IMR-90 (cell line): ENCODE data around the gene OSER1. TPM values are rescaled to one million over a fixed set of nuclear protein-coding genes. Genes with fewer than 3 reads are reported as not detected.
"Not testable (repeated sequence)": the region's sequence is repeated elsewhere in the genome, so short reads cannot be mapped to it uniquely, and the experiment has no call there.

Experiments
- ATAC-seq: fragments of 200-7000 bp; cut with Tn5 transposase; 2 replicates; pipeline ENCODE4 v1.9.1; 2020; ENCODE audit warnings: low read depth, mild to moderate bottlenecking, moderate library complexity
- BruUV-seq: library from RNA; stranded (reverse); fragments of 400-500 nt; replicated peaks from 2 replicates; lab custom pipeline; 2021; lab: Mats Ljungman, UMichigan
- CTCF ChIA-PET: fragments of 300-600 bp; formaldehyde crosslinking; extraction: SDS; loops from one replicate; lab custom pipeline; 2021; ENCODE audit warnings: antibody characterized with exemption; lab: Yijun Ruan, JAX
- POLR2A ChIA-PET: fragments of 300-600 bp; sonication (Branson Sonifier 250); formaldehyde crosslinking; loops from one replicate; lab custom pipeline; 2022; ENCODE audit warnings: antibody characterized with exemption; ENCODE audit not compliant: unreplicated experiment; lab: Charles Lee
- DNase-seq: peaks from one replicate; pipeline ENCODE4 v3.0.0; 2013
- H2AFZ ChIP-seq: replicated peaks from 2 replicates; pipeline ENCODE3; 2013; ENCODE audit warnings: low read length, mild to moderate bottlenecking; ENCODE audit not compliant: poor library complexity
- H2AK5ac ChIP-seq: 2 replicates; pipeline ENCODE4 v1.6.1; 2013; ENCODE audit warnings: low read depth, low read length, inconsistent platforms
- H2AK9ac ChIP-seq: replicated peaks from 2 replicates; pipeline ENCODE3; 2013; ENCODE audit warnings: mild to moderate bottlenecking, low read depth, low read length, moderate library complexity; ENCODE audit not compliant: poor library complexity
- H2BK120ac ChIP-seq: 2 replicates; pipeline ENCODE4 v1.6.1; 2013; ENCODE audit warnings: low read depth, low read length, inconsistent platforms
- H2BK15ac ChIP-seq: 3 replicates; pipeline ENCODE4 v1.6.1; 2013; ENCODE audit warnings: low read depth, low read length, inconsistent platforms
- H2BK20ac ChIP-seq: 2 replicates; pipeline ENCODE4 v1.6.1; 2013; ENCODE audit warnings: low read depth, mild to moderate bottlenecking, inconsistent platforms, low read length, moderate library complexity
- H2BK5ac ChIP-seq: 2 replicates; pipeline ENCODE4 v1.6.1; 2013; ENCODE audit warnings: mild to moderate bottlenecking, low read depth, low read length, inconsistent platforms; ENCODE audit not compliant: poor library complexity, severe bottlenecking
- H3K14ac ChIP-seq: replicated peaks from 2 replicates; pipeline ENCODE4 v1.6.1; 2013; ENCODE audit warnings: low read depth, low read length, inconsistent platforms
- H3K18ac ChIP-seq: 2 replicates; pipeline ENCODE4 v1.6.1; 2013; ENCODE audit warnings: low read depth, low read length, control low read depth
- H3K23ac ChIP-seq: 2 replicates; pipeline ENCODE4 v1.6.1; 2013; ENCODE audit warnings: low read depth, low read length, inconsistent platforms
- H3K27ac ChIP-seq: 2 replicates; pipeline ENCODE4 v1.5.1; 2013; ENCODE audit warnings: mild to moderate bottlenecking, control low read depth, low read length; ENCODE audit not compliant: insufficient read depth
- H3K27me3 ChIP-seq: 2 replicates; pipeline ENCODE4 v1.6.1; 2013; ENCODE audit warnings: low read length; ENCODE audit not compliant: control insufficient read depth, insufficient read depth
- H3K36me3 ChIP-seq: 2 replicates; pipeline ENCODE4 v1.6.1; 2013; ENCODE audit warnings: low read length, mixed read lengths; ENCODE audit not compliant: control insufficient read depth, insufficient read depth
- H3K4ac ChIP-seq: 2 replicates; pipeline ENCODE4 v1.6.1; 2013; ENCODE audit warnings: low read depth, low read length, inconsistent platforms
- H3K4me1 ChIP-seq: 2 replicates; pipeline ENCODE4 v1.6.1; 2013; ENCODE audit warnings: low read length, mixed read lengths; ENCODE audit not compliant: control insufficient read depth, insufficient read depth
- H3K4me2 ChIP-seq: 2 replicates; pipeline ENCODE4 v1.6.1; 2013; ENCODE audit warnings: low read depth, mild to moderate bottlenecking, control low read depth, low read length, moderate library complexity
- H3K4me3 ChIP-seq: 2 replicates; pipeline ENCODE4 v1.5.1; 2013; ENCODE audit warnings: low read depth, mild to moderate bottlenecking, control low read depth, low read length, moderate library complexity; ENCODE audit not compliant: insufficient read depth
- H3K56ac ChIP-seq: 2 replicates; pipeline ENCODE4 v1.6.1; 2013; ENCODE audit warnings: low read length, inconsistent platforms; ENCODE audit not compliant: insufficient read depth; ENCODE audit errors: extremely low read depth
- H3K79me1 ChIP-seq, 2 experiments: 2 replicates each; pipeline ENCODE4 v1.6.1; 2013; ENCODE audit warnings: low read length in 2 of 2, inconsistent platforms in 1 of 2, low read depth in 1 of 2
- H3K9ac ChIP-seq: 2 replicates; pipeline ENCODE4 v1.6.1; 2013; ENCODE audit warnings: low read depth, low read length, control low read depth
- H3K9me1 ChIP-seq: 2 replicates; pipeline ENCODE4 v1.6.1; 2013; ENCODE audit warnings: low read length, inconsistent platforms; ENCODE audit not compliant: insufficient read depth
- H3K9me3 ChIP-seq: 2 replicates; pipeline ENCODE4 v1.6.1; 2013; ENCODE audit warnings: low read length; ENCODE audit not compliant: control insufficient read depth, insufficient read depth
- H4K20me1 ChIP-seq: 2 replicates; pipeline ENCODE4 v1.6.1; 2013; ENCODE audit warnings: low read length, inconsistent platforms; ENCODE audit not compliant: insufficient read depth
- H4K5ac ChIP-seq: 2 replicates; pipeline ENCODE4 v1.6.1; 2013; ENCODE audit warnings: mild to moderate bottlenecking, low read depth, low read length, control low read depth
- H4K8ac ChIP-seq, 2 experiments: 2 replicates each; pipeline ENCODE4 v1.6.1; 2013; ENCODE audit warnings: low read depth in 2 of 2, low read length in 2 of 2, control low read depth in 1 of 2, inconsistent platforms in 1 of 2
- H4K91ac ChIP-seq: 2 replicates; pipeline ENCODE4 v1.6.1; 2013; ENCODE audit warnings: low read depth, low read length, inconsistent platforms; ENCODE audit not compliant: insufficient read depth
- RAD21 ChIP-seq: IDR thresholded peaks from 2 replicates; pipeline ENCODE4 v1.6.1; 2012; ENCODE audit warnings: low read length, improper control_type of control experiment
- WGBS, 2 experiments: methylation state at CpG; one replicate each; pipeline versions ENCODE4 v1.1.5 to v1.1.7; 2013; ENCODE audit warnings: missing lambda C conversion rate in 2 of 2; ENCODE audit not compliant: insufficient read length in 1 of 2; ENCODE audit errors: extremely low coverage in 2 of 2; 5-methylcytosine and 5-hydroxymethylcytosine counted together
- dilution Hi-C: fragments of 300-500 bp; cut with HindIII; formaldehyde crosslinking; loops from one replicate; pipeline ENCODE4 v1.14.3; 2018; ENCODE audit warnings: low sequenced_read_pairs; ENCODE audit not compliant: unreplicated experiment
- in situ Hi-C: fragments of 300-500 bp; cut with MboI; formaldehyde crosslinking; loops from 3 replicates; pipeline ENCODE4 v1.14.3; 2019; ENCODE audit warnings: low sequenced_read_pairs, inconsistent platforms, mixed read lengths
- intact Hi-C: fragments of 100-400 bp; cut with micrococcal nuclease; formaldehyde crosslinking; loops from 2 replicates; pipeline ENCODE4 v1.10.0; 2022
- polyA plus RNA-seq, 3 experiments: library from polyadenylated mRNA; depleted of rRNA; stranded (reverse); fragments of >200 nt; gene quantifications; 2 replicates each; pipeline ENCODE4 v1.2.3, GENCODE V29; 2012; ENCODE audit warnings: low replicate concordance in 1 of 3
- total RNA-seq: library from RNA; depleted of rRNA; stranded (reverse); fragments of >200 nt; gene quantifications from 2 replicates; pipeline ENCODE4 v1.2.3, GENCODE V29; 2012

The OSER1 gene
- total and polyA plus RNA-seq, 2 of the 4 experiments (the other 2 are of a cell fraction): 32.6 to 70.6 TPM

DNA sequence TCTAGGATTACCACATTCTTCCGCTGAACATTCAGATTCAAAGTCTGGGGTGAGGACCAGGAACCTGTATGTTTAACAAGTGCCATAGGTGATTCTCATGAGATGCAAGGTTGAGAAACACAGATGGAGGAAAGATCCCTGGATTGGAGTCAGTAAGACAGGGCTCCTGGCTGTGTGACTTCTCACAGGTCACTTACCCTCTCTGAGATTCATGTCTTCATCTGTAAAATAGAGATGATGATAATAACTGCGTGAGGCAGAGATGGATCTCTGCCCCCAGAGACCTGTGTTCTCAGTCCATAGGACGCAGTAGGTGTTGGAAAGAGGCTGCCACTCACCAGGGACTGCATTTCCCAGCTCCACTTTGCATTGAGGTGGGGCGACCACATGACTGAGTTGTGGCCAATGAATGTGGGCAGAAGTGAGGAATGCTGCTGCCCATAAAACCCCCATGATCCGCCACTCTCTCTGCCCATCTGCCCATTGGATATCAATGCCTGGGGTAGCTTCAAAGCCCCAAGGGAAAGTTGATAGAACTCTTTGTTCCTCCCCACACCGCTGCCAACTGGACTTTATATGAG, 23.0 kb upstream of the OSER1 start:
- Histone ChIP-seq H2BK120ac (no peak overlapping the region), H2AK5ac (no peak overlapping the region), H2AFZ (no peak overlapping the region), H3K56ac (no peak overlapping the region), H3K4me2 (no peak overlapping the region), H3K4me3 (no peak overlapping the region), H2BK20ac (no peak overlapping the region), H2BK5ac (no peak overlapping the region), H4K20me1 (no peaks in the 10 kb centered on the region), H3K4me1 (no peaks in the 10 kb centered on the region), H2AK9ac (no peak overlapping the region), H3K18ac (no peak overlapping the region), H3K36me3 (no peaks in the 10 kb centered on the region), H3K23ac (no peak overlapping the region), H3K79me1 (no peaks in the 10 kb centered on the region), H3K14ac (no peak overlapping the region), H2BK15ac (no peak overlapping the region), H4K8ac (no peak overlapping the region), H4K91ac (no peak overlapping the region), H3K9ac (no peak overlapping the region), H4K5ac (no peak overlapping the region), H3K9me3 (no peaks in the 10 kb centered on the region), H3K27ac (no peak overlapping the region), H3K27me3 (peaks cover 4% of the 10 kb centered on the region; the same call in 1 of the 2 replicates), H3K4ac (no peak overlapping the region), H3K9me1 (no peaks in the 10 kb centered on the region)
- no CpG with 5 or more reads among the region's 6 CpGs for WGBS, 2 experiments
- ATAC-seq (no peak), DNase-seq (no peak)
- dilution Hi-C loops: no loop called here
- CTCF ChIA-PET: interaction anchor here (1.5 kb wide), 1 partner anchor 14 kb away, joined by 4 read pairs; the partner anchor contains the start of gene GDAP1L1
- TF ChIP-seq RAD21: no peak
- BruUV-seq: no TSS peak
- in situ Hi-C loops: no loop called here
- POLR2A ChIA-PET: no interaction called here
- intact Hi-C loops: no loop called here

DNA sequence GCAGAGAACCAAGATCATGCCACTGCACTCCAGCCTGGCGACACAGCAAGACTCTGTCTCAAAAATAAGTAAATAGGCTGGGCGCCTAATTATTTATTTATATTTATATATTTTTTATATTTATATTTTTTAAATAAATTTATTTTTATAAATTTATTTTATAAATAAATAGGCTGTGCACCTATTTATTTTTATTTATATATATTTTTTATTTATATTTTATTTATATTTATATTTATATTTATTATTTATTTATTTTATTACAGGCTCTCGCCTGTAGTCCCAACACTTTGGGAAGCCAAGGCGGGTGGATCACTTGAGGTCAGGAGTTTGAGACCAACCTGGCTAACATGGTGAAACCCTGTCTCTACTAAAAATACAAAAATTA, 21.9 kb upstream of the OSER1 start:
- H2AK9ac ChIP-seq, H2AK5ac ChIP-seq, H3K9ac ChIP-seq, H3K9me1 ChIP-seq, H4K91ac ChIP-seq, H4K5ac ChIP-seq, H4K20me1 ChIP-seq, POLR2A ChIA-PET, CTCF ChIA-PET, H3K9me3 ChIP-seq, H3K56ac ChIP-seq, ATAC-seq, H2BK15ac ChIP-seq, H2BK20ac ChIP-seq, in situ Hi-C loops, H3K27ac ChIP-seq, H3K4me2 ChIP-seq, H3K14ac ChIP-seq, H3K4me1 ChIP-seq, H3K36me3 ChIP-seq, H2AFZ ChIP-seq, BruUV-seq, H3K23ac ChIP-seq, intact Hi-C loops, H2BK5ac ChIP-seq, H3K27me3 ChIP-seq, H2BK120ac ChIP-seq, dilution Hi-C loops, DNase-seq, H4K8ac ChIP-seq, H3K79me1 ChIP-seq, H3K4ac ChIP-seq, H3K4me3 ChIP-seq, H3K18ac ChIP-seq: not testable (repeated sequence)
- WGBS, 2 experiments: no CpG with 5 or more reads among the region's 4 CpGs
